ENCODE results near the gene ALKBH5.

Gene ALKBH5

DNA sequence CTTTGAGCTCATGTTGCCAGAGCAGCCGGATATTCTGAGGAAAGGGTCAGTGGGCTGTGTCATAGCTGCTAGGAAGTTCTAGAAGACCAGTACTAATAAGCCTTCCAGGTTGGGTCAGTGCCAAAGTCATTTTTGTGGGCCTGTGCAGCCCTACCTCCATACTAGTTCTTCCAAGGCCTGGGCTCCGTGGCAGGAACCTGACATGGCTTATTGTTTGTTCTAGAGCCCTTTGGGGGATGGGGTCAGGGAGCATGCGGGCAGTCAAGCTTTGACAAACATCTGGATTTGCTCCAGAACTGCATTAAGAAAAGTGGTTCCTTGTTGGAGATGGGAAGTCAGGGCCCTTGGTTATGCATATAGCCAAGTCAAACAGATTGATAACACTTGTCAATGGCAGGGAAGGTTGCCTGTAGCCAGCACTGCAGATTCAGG is 7.6 kb downstream of the ALKBH5 start:
- DNase-seq (ENCODE audit: low read depth), result no peak
- H3K4me3 ChIP-seq (ENCODE audit: low read length), result no peak overlapping the region
- TF ChIP-seq, protein P1, sequence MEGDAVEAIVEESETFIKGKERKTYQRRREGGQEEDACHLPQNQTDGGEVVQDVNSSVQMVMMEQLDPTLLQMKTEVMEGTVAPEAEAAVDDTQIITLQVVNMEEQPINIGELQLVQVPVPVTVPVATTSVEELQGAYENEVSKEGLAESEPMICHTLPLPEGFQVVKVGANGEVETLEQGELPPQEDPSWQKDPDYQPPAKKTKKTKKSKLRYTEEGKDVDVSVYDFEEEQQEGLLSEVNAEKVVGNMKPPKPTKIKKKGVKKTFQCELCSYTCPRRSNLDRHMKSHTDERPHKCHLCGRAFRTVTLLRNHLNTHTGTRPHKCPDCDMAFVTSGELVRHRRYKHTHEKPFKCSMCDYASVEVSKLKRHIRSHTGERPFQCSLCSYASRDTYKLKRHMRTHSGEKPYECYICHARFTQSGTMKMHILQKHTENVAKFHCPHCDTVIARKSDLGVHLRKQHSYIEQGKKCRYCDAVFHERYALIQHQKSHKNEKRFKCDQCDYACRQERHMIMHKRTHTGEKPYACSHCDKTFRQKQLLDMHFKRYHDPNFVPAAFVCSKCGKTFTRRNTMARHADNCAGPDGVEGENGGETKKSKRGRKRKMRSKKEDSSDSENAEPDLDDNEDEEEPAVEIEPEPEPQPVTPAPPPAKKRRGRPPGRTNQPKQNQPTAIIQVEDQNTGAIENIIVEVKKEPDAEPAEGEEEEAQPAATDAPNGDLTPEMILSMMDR (conservative IDR thresholded peaks at IDR 0.05; ENCODE audit: low read length), result no peak

DNA sequence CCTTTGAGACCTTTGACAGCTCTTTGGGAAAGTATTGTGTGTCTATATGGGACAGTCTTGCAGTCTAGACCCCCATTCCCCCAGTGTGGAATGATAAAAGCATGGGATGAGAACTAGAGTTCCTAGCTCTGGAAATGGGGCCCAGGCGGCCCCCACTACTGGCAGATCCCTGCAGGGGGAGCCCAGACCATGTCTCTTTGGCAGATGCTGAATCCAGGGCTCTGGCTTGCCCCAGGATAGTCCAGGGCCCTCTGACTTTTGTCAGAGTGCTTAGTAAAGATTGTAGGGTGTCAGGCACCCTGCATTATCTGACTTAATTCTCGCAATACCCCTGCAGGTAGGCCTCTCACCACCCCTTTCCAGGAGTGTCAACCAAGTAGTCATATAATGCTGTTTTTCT is 8.3 kb downstream of the ALKBH5 start:
- H3K4me3 ChIP-seq (ENCODE audit: low read length), result no peak overlapping the region
- no peak for DNase-seq (ENCODE audit: low read depth)
- TF ChIP-seq, protein P1 (conservative IDR thresholded peaks at IDR 0.05; ENCODE audit: low read length), result peak; percentile 42

DNA sequence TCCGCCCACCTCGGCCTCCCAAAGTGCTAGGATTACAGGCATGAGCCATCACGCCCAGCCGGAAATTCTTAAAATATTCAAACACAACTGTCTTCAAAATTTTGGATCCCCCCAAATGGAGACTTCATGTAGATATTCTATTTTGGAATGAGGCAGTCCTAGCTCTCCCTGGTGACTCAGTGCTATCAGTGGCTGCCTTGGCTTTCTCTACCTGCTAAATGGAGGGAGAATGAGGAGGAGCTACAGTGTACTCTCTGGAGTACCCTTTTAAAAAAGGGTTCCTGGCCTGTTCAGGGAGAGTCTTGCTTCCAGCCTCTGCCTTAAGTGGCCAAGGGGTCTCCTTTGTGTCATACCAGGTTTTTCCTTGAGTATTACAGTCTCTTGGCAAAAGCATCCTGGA is 10.8 kb downstream of the ALKBH5 start:
- TF ChIP-seq, protein P1 (conservative IDR thresholded peaks at IDR 0.05; ENCODE audit: low read length), result no peak
- H3K4me3 ChIP-seq (ENCODE audit: low read length), result no peak overlapping the region
- DNase-seq (ENCODE audit: low read depth), result no peak

DNA sequence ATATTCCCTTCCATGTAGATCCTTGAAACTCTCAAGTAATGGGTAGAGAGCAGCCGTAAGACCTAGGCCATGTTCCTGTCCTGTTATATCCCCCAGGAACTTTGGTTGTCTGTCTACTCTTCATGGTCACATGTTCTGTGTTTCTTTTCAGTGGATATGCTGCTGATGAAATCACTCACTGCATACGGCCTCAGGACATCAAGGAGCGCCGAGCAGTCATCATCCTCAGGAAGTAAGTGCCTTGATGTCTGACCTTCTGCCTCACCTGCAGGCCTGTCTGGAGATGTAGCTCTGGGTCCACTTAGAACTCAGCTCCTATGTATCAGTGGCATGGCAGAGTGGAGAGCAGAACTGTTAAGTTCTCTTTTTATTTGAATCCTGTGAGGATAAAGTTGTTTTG is 11.2 kb downstream of the ALKBH5 start:
- TF ChIP-seq, protein P1 (conservative IDR thresholded peaks at IDR 0.05; ENCODE audit: low read length), result no peak
- DNase-seq (ENCODE audit: low read depth), result no peak
- H3K4me3 ChIP-seq (ENCODE audit: low read length), result no peak overlapping the region

DNA sequence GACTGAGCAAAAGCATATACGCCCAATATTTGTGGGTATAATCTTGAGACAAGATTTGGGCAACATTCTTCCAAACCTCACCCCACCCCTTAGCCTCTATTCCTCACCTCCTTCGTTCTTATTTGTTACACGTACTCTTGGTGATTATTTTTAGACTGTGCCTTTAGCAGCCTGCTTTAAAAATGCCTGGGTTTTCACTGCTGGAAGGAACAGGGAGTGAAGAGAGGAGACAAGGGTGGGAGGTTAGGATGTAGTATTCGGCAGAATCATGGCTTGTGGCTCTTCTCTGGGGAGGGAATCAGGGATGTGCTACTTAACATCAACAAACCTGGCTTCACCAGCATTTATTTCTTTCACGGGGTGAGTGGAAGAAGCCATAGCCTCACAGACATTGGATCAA is 11.6 kb downstream of the ALKBH5 start:
- H3K4me3 ChIP-seq (ENCODE audit: low read length), result no peak overlapping the region
- TF ChIP-seq, protein P1 (conservative IDR thresholded peaks at IDR 0.05; ENCODE audit: low read length), result no peak
- no peak for DNase-seq (ENCODE audit: low read depth)

DNA sequence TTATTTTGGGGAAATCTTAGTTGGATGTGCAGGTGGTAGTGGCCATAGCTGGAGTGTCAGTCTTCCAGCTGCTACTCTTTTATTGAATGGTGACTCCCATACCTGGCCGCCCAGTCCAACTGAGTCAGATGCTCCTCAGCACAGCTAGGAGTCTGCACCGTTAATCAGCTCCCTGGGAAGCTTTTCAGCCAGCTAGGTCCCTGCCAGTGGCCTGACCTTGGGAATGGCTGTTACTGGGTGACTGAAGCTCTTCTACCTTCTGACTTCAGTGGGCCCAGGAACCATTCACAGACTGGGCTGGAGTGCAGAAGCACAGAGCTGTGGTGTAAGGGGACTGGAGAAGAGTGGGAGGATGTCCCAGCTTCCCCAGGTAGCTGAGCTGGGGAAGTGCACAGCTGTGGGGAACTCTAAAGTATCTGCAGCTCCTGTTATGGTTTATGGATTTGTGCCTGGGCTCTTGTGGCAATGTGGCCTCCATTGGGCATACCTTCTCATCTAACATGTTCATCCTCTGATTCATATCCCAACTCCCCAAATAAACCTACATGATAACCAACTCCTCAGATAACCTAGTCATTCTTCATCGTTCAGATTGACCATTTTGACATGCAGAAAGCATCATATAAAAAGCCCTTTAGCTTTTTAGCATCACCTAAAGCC is 14.0 kb downstream of the ALKBH5 start:
- TF ChIP-seq, protein P1 (conservative IDR thresholded peaks at IDR 0.05; ENCODE audit: low read length), result no peak
- H3K4me3 ChIP-seq (ENCODE audit: low read length), result no peak overlapping the region
- no peak for DNase-seq (ENCODE audit: low read depth)

DNA sequence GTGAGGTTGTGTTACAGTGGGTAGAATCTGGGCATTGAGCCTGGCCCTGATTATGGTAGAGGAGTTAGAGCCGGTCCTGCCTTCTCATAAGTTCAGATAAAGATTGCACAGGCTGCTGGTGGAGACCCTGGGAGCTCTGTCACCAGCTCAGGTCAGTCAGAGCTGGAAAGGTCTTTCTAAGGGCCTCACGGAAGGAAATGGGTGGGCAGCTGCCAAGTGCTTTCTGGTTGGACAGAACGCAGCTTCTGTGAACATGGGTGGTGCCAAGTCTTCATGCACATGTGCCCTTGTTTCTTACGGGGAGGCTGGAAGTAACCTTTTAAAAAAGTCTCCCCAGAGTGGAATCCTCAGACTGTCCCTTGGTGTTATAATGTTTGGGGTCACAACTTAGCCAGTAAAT is 14.9 kb downstream of the ALKBH5 start:
- TF ChIP-seq, protein P1 (conservative IDR thresholded peaks at IDR 0.05; ENCODE audit: low read length), result no peak
- no peak for DNase-seq (ENCODE audit: low read depth)
- no peak overlapping the region for H3K4me3 ChIP-seq (ENCODE audit: low read length)
